GM21619 (cell line): Measurements from ENCODE around the gene OR51D1.
A peak's percentile ranks its signal among the peaks of the same experiment; 100 is the strongest.

ENCODE experiments used
- ATAC-seq: cut with Tn5 transposase; IDR thresholded peaks from one replicate; pipeline ENCODE4 v1.9.1; 2021; ENCODE audit not compliant: unreplicated experiment

Gene OR51D1, protein sequence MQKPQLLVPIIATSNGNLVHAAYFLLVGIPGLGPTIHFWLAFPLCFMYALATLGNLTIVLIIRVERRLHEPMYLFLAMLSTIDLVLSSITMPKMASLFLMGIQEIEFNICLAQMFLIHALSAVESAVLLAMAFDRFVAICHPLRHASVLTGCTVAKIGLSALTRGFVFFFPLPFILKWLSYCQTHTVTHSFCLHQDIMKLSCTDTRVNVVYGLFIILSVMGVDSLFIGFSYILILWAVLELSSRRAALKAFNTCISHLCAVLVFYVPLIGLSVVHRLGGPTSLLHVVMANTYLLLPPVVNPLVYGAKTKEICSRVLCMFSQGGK

DNA sequence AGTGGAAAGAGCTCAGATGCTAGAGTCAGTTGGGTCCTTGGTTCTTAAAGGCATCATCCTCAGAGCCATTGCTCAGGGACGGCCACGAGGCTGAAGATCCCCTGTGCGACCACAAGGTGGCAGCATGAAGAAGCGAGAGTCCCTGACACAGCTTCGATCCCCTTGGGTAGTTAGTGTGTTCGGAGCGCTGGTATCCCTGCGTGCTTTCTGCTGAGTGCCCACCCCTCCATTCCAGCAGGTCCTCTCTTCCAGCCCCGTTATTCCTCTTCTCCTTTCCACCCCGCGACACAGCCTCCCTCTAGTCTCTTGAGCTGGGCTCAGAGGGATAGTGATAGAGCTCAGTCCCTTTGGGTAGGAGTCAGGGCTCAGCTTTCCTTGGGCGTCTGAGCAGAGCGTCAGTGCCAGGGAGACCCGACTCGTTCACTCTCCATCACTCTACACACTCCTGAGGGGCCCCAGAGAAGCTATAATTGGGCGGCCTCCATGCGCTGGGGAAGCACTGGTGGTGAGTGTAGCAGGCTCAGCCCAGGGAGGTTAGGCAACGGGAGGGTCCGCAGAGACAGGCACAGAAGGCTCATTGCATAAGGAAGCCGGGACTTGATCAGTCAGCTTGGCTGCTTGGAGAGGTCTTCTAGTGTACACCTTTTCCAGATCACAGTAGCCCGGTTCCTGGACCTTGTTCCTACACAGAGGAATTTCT is at the start of gene OR51D1:
Gene OR51D1 (plus strand): TSS at position 516 of the 700 bp plus-strand sequence. CDS start 2,314 bp downstream, outside the sequence.
- ATAC-seq = peak; percentile 96

DNA sequence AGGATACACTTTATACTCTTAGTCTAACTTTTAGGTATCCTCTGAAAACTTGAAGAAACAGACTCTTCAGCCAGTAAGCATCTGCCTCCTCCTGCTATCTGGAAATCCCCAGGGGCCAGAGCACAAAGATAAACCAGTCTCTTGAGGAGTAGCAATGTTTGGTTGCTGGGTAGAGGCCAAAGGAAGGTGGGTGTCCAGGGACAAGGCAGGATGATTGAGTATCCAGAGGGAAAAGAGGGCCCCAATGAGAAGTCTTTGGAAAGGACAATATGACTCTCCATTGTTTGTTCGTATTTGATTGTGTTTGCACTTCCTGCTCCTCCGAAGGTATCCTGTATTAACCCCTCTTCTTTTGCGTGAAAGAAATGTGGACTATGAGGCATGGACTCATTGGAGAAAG is 48.3 kb upstream of the OR51D1 start:
- no peak for ATAC-seq

DNA sequence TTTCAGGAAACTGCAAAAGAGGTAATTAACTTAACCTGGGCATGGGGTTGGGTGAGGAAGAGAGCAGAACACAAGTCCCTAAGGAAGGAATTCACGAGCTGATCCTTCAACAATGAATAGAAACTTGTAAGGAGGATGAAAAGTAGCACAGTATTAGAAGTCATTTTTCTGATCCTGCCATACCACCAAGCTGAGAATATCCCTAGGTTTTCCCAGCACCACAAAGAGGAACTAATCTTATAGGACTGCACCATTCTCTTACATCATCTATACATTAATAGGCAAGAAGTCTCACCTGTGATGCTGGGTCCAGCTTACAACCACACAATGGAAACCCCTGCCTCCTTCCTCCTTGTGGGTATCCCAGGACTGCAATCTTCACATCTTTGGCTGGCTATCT is 43.5 kb upstream of the OR51D1 start, which contains the start of gene OR52I1:
Gene OR52I1 (plus strand): TSS at position 301 of the 400 bp plus-strand sequence. CDS start 0 bp downstream, at position 301.
- ATAC-seq = no peak

DNA sequence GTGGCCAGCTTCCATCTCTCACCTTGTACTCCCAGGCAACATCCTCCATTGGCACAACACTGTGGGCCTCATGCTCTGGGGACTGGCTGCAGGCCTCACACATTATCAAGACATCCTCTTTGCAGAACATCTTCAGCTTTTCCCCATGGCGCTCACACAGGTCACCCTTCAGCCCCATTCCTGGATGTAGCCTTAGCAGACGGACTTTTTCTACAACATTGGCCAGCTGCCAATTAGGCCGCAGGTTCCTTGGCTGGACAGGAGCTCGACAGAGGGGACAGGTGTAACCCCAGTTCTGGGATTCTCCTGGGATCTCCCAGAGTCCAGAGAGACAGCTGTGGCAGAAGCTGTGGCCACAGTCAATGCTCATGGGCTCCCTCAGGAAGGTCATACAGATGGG is 32.2 kb upstream of the OR51D1 start:
- no peak for ATAC-seq

DNA sequence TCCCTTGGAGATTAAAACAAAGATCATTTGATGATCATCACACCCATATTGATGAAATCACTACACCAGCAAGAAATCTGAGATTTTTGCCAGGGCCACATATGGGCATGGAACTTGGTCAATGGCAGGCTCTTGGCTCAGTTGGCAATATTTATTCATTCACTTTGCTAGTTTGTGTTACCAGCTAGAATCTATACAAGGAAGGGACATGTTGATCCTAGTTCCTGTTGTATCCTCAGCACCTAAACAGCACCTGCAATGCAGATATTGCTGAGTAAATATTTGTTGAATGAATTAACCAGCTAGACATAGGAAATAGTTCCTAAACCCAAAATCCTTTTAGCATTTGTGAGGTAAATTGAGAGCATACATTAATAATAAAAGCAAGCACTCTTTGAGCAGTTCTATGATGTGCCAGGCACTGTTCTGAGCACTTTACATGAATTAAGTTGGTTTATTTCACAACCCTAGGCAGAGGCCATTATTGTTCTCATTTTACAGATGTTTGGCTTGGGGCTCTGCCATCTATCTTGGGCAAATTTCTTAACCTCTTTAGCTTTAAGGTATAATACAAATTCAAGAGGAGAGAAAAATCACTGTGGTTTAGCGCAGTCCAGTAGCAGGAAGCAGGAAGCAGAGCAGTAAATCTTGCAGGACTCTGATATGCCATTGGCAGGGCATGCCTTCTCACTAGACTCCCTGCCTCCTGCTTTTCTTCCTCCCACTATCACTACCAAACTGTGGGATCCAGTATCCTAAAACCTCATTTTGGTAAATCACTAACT is 30.9 kb upstream of the OR51D1 start:
- ATAC-seq = no peak

DNA sequence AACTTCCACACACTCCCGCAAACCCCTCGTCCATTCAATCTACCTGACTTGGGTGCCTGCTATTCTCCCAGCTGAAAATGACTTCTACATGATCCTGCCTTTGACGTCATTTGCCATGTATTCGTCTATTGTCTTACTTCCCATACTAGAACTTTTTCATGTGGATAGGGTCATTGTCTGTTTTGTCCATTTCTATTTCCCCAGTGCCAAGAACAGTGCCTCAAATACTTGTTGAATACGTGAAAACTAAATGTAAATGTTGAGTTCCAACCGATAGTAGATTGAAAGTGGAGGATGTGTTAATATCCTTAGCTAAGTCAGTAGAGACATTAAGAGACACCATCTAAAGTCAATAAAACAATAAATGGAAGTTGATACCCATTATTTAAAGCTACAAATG is 30.2 kb upstream of the OR51D1 start:
- ATAC-seq = no peak

DNA sequence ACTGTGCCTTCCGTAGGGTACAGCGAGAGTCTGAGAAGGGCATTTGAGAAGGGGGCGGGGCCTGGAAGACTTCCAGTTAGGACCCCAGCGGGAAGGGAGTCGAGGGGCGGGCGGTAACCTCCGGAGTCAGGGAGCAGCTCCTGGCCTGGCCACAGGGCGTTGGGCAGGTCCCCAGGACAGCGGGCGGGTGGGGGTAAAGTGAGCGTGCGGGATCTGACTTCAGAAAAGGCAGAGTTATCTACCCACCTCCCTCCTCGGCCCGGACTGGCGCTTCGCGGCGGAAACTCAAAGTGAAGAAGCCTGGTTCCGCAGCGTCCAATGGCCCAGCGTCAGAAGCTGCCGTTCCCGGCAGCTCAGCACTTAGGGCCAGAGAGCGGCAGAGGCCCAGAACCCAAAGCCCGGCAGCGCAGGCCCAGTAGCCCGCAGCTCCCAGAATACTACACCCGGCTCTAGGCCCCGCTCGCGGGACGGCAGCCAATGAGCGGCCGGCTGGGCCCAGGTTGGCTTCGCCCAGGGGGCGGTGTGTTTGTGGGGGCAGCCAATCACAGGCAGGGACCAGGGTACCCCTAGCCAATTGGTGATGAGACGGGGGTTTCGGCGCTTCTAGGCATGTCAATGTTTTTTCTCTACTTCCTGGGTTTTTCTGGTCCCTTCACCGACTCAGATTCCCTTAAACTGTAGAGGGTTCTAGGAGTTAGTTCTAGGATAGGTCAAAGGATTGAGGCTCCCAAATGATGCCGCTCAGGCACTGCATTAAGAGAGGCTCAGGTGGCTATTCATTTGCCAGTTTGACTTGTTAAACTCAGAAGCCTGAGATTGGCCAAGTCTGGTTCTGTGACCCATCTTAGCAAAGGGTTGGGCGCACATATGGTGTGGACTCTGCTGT is 29.3 kb upstream of the OR51D1 start, which contains the start of gene TRIM68:
Gene TRIM68 (minus strand): TSS at position 451 of the 886 bp plus-strand sequence. CDS start 2,727 bp downstream, outside the sequence.
- peak; percentile 99 for ATAC-seq

DNA sequence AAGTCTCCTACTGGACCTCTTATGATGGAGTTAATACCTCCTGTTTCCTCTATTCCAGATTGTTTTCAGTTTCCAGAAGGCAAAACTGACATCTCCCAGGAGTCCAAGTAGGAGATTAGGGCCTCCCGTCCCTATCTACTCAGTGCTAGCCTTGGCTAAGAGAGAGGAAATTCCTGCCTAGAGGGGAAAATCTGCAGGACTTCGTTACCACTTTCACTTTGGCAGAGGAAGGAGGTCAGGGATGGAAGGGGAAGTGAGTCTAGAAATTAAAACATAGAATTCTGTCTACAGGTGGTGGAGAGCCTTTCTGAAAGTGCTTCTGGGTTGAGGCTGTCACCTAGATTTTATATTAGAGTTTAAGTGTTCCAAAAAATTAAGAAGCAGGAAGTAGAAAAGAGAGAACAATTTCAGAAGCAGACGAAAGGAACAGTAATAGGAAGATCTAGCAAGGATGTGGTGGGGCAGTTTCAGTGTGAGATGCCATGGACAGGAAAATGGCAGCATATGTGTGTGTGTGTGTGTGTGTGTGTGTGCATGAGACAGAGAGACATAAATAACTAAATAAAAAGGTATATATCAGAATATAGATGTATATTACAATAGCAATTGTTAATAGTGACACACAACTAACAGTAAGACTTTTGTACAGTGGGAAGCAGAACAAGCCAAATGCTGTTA is 26.9 kb upstream of the OR51D1 start:
- ATAC-seq = no peak

DNA sequence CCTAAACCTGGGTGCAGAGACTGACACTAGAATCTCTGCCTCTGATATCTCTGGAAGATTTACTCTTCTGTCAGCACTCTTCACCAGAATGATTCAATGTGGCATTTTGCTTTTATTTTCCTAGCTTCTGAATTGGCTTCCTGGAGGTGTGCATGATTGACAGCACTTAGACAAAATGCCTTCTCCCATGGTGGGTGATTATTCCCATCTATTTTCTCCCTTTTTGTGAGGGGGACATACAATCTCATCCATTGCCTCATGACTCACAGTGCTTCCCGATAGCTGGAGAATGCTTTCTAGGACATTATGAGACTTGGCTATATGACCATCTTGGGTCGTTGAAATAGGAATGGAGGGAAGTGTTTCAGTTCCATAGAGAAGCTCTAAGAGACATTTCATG is 25.3 kb upstream of the OR51D1 start:
- no peak for ATAC-seq

DNA sequence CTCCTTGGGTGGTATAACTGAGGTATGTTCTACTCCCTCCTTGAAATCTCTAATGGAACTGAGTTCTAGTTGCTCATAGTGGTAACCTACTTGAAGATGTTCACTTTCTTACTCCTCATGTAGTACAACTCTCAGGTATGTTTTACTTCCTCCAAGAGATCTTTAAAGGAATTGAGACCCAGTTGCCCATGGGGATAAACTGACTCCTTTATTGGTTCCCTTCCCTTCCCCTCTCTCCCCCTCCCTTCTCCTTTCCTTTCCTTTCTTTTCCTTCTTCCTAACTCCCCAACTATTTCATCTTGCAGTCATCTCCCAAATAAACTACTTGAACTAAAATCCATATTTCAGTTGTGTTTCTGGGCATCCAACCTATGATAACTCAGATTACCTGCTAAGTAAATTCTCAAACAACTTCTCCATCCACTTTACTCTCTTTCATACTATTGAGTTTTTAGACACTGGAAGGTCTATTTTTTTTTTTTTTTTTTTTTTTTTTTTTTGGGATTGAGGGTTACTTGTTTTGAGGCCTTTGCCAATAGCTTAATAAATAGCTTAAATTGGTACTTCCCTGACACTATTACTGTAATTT is 21.3 kb upstream of the OR51D1 start:
- no peak for ATAC-seq

DNA sequence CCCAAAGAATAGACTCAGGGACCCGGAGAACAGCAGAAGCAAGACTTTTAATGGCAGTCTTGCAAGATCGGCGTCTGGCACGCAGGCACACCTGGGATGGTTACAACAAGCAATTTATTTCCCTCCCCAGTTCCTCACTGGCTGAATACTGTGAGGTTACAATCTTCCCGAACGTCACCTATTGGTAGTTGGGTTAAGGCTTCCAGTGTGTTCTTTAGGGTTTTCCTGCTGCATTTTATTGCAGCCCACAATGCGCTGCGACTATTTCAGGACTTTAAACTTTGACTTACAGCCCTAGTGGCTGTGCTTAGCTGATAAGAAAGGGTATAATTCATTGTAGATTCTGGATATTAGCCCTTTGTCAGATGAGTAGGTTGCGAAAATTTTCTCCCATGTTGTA is 17.8 kb upstream of the OR51D1 start:
- ATAC-seq = no peak

DNA sequence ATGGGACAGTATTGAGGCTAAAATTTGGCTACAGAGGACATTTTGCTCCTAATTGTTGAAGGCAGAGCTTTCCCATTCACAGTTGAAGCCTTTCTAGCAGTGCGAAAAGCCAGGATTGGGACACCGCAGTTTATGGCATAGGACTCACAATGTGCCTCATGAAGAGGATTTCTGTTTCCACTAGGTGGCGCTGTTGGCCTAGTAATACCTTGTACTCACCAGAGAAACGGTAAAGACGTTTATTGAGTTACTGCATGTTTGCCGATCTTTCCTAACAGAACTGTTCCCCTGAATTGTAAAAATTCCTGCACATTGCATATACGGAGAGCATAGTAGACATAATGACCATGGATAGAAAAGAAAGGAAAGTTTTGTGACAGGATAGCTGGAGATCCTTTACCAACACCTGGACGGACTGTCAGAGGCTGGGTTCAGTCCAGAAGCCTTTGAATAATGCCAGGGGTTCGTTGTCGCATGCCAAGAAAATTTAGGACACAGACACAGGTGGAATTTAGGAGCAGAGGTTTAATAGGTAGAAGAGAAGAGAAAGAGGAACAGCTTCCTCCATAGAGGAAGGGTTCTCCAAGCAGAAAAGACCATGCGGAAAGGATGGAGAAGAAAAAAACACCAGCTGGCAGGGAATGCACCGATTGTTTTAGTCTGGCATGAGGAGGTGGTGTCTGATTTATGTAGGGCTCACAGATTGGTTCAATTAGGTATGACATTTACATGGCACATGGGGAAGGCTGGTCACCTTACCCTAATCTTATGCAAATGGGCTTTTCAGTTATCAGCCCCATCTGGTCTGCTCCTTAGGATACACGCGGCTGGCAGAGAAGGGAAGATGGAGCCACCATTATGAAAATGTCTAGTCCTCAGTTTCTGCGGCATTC is 10.8 kb upstream of the OR51D1 start:
- no peak for ATAC-seq

DNA sequence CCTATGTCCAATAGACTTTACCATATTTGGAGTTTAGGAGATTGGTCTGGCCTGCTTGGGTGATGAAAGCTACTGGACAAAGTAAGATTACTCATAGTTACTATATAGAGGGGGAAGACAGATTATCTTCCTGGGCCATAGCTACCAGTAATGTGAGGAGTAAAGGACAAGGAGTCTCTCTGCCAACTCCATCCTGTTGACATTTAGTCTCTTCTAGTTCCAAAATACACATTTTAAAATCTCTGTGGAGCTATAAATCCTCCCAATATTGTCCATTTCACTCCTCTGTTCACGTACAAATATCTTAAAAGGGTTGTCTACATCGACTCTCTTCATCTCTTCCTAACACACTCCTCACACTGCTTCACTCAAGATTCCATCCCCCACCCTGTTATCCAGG is 1.1 kb upstream of the OR51D1 start:
- no peak for ATAC-seq

DNA sequence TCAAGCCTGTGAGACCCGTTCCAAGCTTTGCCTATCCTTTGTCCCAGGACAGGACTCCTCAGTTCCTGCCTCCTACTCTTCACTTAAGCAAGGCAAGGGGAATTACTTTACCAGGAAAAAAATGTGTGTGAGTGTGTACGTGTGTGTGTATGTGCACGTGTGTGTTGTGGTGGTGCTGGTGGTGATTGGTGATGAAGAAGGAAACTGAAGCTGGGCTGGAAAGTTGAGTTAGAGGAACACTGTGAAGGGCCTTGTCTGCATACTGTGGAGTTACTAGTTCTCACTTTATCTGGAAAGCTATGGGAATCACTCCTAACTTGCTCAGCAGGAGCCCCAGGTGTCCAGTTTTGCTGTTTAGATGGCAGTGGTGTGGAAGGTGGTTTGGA is 378 bp downstream of the OR51D1 start:
- ATAC-seq = no peak

DNA sequence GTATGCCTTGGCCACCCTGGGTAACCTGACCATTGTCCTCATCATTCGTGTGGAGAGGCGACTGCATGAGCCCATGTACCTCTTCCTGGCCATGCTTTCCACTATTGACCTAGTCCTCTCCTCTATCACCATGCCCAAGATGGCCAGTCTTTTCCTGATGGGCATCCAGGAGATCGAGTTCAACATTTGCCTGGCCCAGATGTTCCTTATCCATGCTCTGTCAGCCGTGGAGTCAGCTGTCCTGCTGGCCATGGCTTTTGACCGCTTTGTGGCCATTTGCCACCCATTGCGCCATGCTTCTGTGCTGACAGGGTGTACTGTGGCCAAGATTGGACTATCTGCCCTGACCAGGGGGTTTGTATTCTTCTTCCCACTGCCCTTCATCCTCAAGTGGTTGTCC is 2.7 kb downstream of the OR51D1 start:
- ATAC-seq = no peak

DNA sequence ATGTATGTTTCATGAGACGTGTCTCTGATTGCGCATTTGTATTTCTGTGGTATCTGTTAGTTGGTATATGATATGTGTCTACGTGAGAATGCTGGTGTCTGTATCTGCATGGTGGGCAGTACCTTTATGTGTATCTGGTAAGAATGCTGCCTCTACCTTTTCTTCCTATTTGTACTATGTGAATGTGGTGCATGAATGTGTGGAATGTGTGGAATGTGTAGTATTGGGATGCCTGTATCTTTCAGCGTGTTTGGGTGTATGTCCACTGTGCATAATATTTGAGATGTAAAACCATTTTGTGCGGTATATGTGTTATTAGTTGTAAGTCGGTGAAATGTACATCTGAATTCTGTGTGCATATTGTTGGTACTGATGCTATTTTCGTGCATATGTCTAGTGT is 4.2 kb downstream of the OR51D1 start:
- no peak for ATAC-seq

DNA sequence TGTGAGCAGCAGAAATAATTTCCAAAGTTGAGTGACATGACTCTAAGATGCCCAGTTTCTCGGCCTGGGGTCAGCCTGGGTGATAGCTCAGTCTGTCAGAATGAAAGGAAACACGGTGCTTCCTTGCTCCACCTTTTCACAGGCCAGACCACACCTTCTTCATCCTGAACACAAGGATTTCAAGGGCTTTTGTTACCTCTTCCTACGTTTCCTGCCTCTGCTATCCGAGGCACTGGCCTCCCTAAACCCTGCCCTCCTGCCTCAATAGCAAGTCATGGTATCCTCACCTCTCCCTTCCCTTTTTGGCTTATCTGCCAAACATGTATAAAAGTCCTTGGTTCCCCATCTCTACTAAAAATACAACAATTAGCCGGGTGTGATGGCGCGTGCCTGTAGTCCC is 4.8 kb downstream of the OR51D1 start:
- ATAC-seq = no peak

DNA sequence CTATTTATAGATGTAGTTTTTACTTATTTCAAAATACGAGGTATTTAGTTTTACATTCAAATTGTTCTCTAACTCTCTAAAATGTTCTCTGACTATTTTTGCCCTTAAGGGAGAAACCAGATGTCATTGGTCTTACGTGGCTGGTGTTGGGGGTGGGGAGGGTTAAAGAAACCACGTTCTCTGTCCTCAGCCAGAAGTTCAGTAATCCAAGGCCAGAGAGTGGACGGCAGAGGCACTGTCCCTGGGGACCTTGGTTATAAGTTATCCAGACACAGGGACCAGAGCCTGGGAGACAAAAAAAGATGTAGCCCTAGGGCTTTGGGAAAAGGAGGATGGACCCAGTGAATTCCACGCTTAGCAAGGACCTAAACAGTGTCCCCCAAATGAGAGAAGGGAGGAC is 5.8 kb downstream of the OR51D1 start:
- ATAC-seq = no peak

DNA sequence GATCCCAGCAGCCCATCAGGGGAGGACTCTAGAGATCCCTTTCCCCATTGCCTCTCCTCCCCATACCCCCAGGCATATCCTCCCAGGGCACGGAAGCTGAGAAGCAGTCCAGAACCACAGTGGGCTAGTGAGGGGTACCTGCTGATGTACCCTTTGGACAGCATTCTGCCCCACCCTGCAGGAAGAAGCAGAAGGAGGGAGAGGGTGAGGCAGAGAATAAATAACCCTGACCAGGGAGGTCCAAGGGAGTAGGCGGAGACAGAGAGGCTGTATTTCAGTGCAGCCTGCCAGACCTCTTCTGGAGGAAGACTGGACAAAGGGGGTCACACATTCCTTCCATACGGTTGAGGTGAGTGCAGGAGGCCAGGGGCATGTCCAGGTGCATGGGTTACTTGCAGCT is 6.4 kb downstream of the OR51D1 start, which contains the start of gene OR51E1:
Gene OR51E1 (plus strand): TSS at position 301 of the 400 bp plus-strand sequence. CDS start 8,545 bp downstream, outside the sequence.
- no peak for ATAC-seq
